ENCODE measurements around the gene UTY. TPM values are rescaled to one million over a fixed set of nuclear protein-coding genes. Genes with fewer than 3 reads are reported as not detected.

The UTY gene
- total and polyA plus RNA-seq, 8 donors = 1.9 to 54.0 (median 11.2) TPM; not detected in 3

- Histone ChIP-seq H3K27ac (no peak overlapping the region), H3K27me3 (no peaks in the 10 kb centered on the region), H3K9me3 (no peaks in the 10 kb centered on the region), H3K36me3 (peaks cover 0 to 23% (median 0%) of the 10 kb centered on the region in 4 donors), H3K4me1 (peaks cover 0 to 58% (median 0%) of the 10 kb centered on the region in 4 donors), H3K4me3 (no peak overlapping the region)
- no peak for DNase-seq
- intact Hi-C loops (cut with DNase I; ENCODE audit: low total_unique reads) = no loop called here
- WGBS, 5 donors = 11 to 39% (median 17%) methylated on average over 2 of the region's 2 CpGs; no CpG with 5 or more reads in 2 of the 5 donors
- no peak for TF ChIP-seq POLR2A (IDR thresholded peaks at IDR 0.05)
Measured at GRCh38 chrY:13474997-13475396, 4.8 kb downstream of the UTY start.

GRCh38 chrY:13451572-13451971 is 28.3 kb downstream of the UTY start:
- Histone ChIP-seq H3K9me3 (no peaks in the 10 kb centered on the region), H3K27ac (no peak overlapping the region), H3K27me3 (no peaks in the 10 kb centered on the region), H3K36me3 (no peaks in the 10 kb centered on the region), H3K4me1 (no peaks in the 10 kb centered on the region), H3K4me3 (no peak overlapping the region)
- no peak for DNase-seq
- TF ChIP-seq POLR2A (IDR thresholded peaks at IDR 0.05) (no peak), POLR2AphosphoS5 (IDR thresholded peaks at IDR 0.05) (no peak), CTCF (IDR thresholded peaks at IDR 0.05) (no peak), EP300 (IDR thresholded peaks at IDR 0.05) (no peak)
- intact Hi-C loops (cut with DNase I; ENCODE audit: low total_unique reads) = no loop called here
- WGBS, 5 donors = 53 to 70% (median 69%) methylated on average over 3 of the region's 3 CpGs; no CpG with 5 or more reads in 2 of the 5 donors

GRCh38 chrY:13450596-13451130 is 29.2 kb downstream of the UTY start:
- TF ChIP-seq POLR2A (IDR thresholded peaks at IDR 0.05) = no peak
- no peak for TF ChIP-seq POLR2AphosphoS5 (IDR thresholded peaks at IDR 0.05)
- no peak for TF ChIP-seq EP300 (IDR thresholded peaks at IDR 0.05)
- no peak for TF ChIP-seq CTCF (IDR thresholded peaks at IDR 0.05)
- no peaks in the 10 kb centered on the region for H3K27me3 ChIP-seq
- no peak overlapping the region for H3K27ac ChIP-seq
- 94 to 99% (median 95%) methylated on average over 9 to 11 of the region's 11 CpGs; no CpG with 5 or more reads in 2 of the 5 donors for WGBS, 5 donors
- no peaks in the 10 kb centered on the region for H3K9me3 ChIP-seq
- intact Hi-C loops (cut with DNase I; ENCODE audit: low total_unique reads) = no loop called here
- no peak for DNase-seq
- H3K4me3 ChIP-seq = no peak overlapping the region
- no peaks in the 10 kb centered on the region for H3K4me1 ChIP-seq
- no peaks in the 10 kb centered on the region for H3K36me3 ChIP-seq

- Histone ChIP-seq H3K4me1 (no peaks in the 10 kb centered on the region), H3K9me3 (no peaks in the 10 kb centered on the region), H3K4me3 (no peak overlapping the region), H3K27me3 (no peaks in the 10 kb centered on the region), H3K27ac (no peak overlapping the region), H3K36me3 (peaks cover 0 to 3% (median 0%) of the 10 kb centered on the region in 4 donors)
- no peak for DNase-seq
- TF ChIP-seq POLR2A (IDR thresholded peaks at IDR 0.05) (no peak), CTCF (IDR thresholded peaks at IDR 0.05) (no peak), EP300 (IDR thresholded peaks at IDR 0.05) (no peak), POLR2AphosphoS5 (IDR thresholded peaks at IDR 0.05) (no peak)
- 15 to 50% (median 27%) methylated on average over 1 of the region's 1 CpG; no CpG with 5 or more reads in 2 of the 5 donors for WGBS, 5 donors
- intact Hi-C loops (cut with DNase I; ENCODE audit: low total_unique reads) = no loop called here
Measured at GRCh38 chrY:13445566-13445965, 34.3 kb downstream of the UTY start.

- H3K4me1 ChIP-seq = no peaks in the 10 kb centered on the region
- WGBS, 5 donors = 31 to 58% (median 49%) methylated on average over 7 of the region's 7 CpGs; no CpG with 5 or more reads in 2 of the 5 donors
- H3K36me3 ChIP-seq = peaks cover 0 to 3% (median 0%) of the 10 kb centered on the region in 4 donors
- no peak overlapping the region for H3K27ac ChIP-seq
- no peaks in the 10 kb centered on the region for H3K27me3 ChIP-seq
- DNase-seq = no peak
- H3K4me3 ChIP-seq = no peak overlapping the region
- intact Hi-C loops (cut with DNase I; ENCODE audit: low total_unique reads) = no loop called here
- TF ChIP-seq POLR2AphosphoS5 (IDR thresholded peaks at IDR 0.05) (no peak), EP300 (IDR thresholded peaks at IDR 0.05) (no peak)
- H3K9me3 ChIP-seq = no peaks in the 10 kb centered on the region
Measured at GRCh38 chrY:13443146-13443545, 36.7 kb downstream of the UTY start.
